Globus pallidus (tissue), 1 donor: ENCODE measurements around the gene MYZAP.

Experiments
- DNase-seq: peaks from one replicate; pipeline ENCODE4 v3.0.0-alpha.2; 2015; ENCODE audit warnings: low spot score

Gene MYZAP

DNA sequence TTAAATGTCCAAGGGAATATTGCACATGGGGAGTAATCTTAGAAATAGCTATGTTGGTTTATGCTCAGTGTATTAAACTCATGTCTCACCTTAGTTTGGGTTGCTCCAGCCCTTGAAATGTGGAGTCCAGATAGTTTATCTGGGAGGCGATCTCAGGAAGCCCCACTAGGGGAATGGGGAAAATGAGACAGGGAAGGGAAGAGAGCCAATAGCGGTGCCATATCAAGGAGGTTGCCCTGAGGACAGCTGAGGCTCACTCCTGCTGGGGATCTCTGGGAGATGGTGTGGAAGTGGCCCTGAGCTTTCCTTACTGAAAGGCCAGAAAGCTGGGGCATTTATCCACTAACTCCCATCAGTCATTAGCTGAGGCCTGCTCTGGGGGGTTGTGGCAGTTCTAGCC lies 71.6 kb downstream of the MYZAP start:
- no peak for DNase-seq

DNA sequence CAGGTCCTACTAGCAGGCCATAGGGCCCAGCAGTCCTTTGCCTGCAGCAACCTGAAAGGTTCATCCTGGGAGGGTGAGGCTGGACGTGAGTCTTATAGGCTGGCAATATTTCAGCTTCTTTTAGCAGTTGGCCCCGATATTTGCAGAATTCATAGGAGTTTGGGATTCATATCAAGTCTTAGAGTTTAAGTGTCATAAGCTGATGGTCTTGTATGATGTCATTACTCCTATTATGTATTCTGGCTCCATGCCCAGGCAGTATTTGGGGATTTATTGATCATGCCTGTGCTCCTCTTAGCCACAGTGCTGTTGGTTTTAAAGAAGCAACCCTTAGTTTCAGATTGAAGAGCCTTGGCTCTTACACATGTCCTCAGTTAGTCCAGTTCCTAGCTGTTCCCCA lies 73.5 kb downstream of the MYZAP start:
- DNase-seq, result no peak

DNA sequence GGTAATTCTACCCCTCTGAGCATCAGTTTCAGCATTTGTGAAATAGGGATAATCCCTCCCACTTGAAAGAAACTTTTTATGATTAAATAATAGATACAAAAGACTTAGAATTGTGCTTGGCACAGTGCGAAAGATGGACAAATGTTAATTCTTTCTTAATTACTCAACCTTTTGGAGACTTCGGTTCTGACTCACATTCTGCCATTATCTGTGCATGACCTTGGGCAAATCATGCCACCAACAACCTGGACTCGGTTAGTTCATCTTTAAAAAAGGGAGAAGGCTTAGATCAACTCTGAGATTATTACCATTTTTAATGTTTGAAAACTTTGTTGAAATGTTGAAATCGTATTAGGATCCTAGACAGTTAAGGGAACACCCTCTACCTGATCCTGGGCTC lies 74.2 kb downstream of the MYZAP start:
- DNase-seq, result no peak

DNA sequence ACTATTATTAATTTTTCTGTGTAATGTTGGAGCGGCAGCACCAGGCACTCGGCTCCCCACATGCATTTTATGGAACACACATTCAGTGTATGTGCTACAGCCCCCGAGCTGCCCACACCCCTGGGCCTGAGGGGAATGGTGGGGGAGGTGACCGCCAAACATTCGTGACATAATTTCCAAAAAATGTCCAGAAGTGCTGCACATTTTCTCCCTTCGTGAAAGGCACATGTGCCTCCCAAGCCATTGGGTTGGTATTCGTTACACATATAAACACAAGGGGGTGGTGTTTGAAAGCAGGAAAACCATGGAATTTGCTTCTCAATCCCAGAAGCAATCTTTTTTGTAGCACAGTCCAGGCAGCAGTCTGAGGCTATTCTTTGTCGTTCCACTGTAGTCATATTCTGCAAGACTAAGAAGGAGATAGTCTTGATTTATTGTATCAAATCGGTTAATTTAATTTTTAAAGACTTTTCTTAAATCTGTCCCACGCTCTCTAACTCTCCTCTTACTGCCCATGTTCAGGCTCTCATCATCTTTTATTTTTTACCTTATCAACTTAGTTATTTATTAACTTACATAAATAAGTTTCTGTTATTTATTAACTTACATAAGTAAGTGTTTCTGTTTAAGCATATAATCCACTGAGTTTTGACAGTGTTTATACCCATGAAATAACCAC lies 75.6 kb downstream of the MYZAP start:
- DNase-seq, result peak; percentile 70

DNA sequence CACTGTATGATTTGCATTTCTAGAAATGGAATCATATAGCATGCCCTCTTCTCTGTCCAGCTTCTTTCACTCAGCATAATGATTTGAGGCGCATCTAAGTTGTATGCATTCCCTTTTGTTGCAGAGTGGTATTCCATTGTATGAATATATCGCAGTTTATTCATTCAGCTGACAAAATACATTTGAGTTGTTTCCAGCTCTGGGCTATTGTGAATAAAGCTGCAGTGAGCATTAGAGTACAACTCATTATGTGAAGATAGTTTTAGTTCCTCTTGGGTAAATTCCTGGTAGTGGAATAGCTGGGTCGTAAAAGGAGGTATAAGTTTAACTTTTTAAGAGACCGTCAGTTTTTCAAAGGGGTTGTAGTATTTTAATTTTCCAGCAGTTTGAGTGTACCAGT lies 76.3 kb downstream of the MYZAP start:
- DNase-seq, result no peak

DNA sequence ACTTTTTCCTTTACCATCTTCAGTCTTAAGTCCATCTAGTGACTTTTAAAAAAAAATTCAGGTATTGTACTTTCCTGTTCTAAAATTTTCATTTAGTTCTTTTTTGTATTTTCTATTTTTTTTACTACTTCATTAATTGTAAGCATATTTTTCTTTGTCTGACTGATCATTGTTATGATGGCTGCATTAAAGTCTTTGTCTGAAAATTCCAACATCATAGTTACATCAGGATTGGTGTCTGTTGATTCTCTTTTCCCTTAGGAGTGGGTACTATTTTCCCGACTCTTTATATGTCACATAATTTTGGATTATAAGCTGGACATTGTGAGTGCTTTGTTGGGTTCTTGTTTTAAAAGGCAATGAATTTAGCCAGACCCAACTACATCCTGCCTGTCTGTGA lies 79.9 kb downstream of the MYZAP start:
- no peak for DNase-seq

DNA sequence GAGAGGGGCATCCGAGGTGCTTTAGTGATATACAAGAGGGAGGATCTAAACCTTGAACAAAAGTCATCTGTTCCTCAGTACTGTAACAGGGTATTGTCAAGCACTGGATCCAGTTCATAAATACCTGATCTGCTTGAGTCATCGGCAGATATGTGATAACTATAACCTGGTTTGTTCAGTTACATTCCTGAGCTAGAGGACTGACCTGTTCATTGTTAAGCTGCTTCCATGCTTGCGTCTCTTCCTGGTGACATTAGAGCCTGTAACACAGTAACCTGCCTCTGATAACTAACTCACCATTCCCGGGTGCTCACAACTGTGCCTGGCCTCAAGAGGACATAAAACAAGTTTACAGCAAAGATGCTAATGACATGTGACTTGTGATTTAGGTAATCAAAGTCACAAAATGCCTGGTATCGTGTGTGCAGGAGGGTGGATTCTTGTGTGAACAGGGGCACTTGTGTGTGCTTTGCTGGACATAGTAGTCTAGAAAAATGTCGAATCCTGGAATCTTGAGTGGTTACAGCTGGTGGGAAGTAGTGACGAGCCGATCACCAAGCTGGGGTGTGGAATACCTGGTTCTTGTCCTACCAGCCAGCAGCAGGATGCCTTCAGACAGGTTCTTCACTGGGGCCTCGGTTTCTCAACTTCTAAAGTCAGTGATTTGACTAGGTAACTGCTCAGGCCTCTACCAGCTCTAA lies 83.9 kb downstream of the MYZAP start:
- no peak for DNase-seq

DNA sequence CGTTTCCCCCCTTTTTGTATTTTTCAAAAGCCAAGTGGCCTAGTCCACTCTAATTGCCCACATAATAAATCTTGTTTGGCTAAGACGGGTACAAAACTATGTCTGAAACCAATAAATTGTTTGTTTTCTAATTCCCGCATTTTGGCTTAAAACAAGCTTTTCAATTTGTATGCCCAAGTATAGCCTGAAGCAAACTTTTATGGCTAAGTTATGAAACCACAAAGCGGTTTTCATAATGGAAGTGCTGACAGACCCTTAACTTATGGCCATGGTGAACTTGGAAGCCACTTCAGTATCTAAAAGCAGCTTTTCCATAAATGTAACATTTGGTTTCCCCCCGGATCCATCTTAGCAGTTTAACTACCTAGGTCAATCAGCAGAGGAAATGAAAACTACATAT lies 84.9 kb downstream of the MYZAP start:
- no peak for DNase-seq

DNA sequence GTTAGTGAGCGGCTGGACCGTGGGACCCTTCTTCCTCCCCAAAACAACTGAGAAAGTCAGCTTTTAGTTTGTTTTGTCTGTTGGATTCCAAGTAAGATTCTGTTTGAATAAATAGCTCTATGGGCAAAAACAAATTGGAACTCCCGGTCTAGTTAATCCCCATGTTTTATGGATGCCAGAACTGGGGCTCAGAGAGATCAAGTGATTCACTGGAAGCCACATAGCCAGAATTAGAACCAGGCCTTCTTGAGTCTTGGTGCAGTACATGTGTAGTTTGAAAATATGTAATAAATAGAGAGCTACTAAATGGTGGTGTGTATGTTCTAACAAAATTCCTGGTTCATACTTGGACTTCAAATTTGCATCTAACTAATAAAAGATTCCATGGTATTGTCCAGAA lies 85.5 kb downstream of the MYZAP start:
- no peak for DNase-seq

DNA sequence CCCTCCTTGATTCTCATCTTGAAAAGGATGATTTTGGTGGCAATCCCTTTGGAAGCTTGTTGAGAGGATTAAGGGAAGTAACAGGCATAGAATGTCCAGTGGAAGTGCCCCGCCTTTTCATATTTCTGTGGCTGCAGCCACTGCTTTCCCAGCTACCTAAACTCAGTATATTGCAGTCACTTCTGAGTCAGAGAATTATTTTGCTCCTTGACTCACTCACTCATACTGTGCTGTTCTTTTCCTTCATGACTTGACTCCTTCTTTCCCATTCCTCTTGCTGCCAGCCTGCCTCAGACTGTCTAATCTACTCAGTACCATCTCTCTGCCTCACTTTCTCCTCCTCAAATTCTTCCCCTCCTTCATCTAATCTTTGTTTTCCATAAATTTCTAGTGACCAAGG lies 88.3 kb downstream of the MYZAP start:
- DNase-seq, result no peak

DNA sequence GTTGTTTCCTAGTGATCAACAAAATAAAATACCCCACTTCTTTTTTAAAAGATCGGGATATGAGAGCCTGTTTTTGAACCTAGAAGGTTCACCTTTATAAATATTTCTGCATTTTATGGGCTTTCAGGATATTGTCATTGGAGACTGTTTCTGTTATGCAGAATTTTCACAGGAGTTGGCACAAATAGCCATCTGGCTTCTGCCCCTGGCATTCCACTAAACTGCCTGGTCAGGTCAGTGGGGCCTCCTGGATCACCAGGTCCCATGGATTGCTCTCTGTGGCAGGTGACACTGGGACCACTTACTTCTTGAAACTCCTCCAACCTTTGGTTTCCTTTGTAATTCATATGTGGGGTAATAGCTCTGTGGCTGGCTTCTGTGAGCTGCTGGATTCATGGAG lies 89.3 kb downstream of the MYZAP start:
- no peak for DNase-seq

DNA sequence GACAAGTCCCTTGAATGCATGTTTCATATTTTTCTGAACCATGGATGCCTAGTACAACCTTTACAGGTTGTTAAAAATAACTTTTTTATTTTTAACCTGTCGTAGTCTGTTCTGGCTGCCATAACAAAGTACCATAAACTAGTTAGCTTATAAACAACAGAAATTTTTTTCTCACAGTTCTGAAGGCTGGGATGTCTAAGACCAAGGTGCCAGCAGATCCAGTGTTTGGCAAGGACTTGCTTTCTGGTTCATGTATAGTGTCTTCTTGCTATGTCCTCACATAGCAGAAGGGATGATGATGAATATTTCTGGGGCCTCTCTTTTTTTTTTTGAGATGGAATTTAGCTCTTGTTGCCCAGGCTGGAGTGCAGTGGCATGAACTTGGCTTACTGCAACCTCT lies 91.8 kb downstream of the MYZAP start:
- DNase-seq, result no peak

DNA sequence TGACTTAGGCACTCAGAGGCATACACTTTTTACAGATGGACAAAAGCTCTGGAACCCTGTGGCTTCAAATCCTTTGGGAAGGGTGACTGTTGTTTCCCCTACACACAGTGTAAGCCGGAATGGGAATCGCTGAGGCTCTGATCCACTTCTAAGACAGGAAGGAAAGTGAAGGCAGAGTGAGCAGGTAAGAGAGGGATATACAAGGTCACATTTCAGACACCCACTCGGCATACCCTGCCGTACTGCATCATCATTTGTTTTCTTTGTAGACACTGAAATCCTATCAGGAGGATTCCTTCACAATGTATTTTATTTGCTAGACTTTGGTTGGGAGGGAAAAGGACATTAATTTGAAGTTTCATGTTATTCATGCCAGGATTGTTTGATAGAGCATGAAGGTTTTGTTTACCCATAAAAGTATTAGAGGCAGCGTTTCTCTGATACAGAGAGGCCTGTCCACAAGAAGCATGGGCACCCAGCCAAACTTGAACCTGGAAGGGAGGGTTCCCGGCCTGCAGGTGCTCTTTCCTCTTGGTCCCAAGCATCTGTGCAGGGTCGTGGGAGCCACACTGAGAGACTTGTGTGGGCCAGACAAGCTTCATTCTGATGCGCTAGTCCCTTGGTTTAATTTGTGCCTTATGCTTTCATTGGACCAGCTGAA lies 92.9 kb downstream of the MYZAP start:
- no peak for DNase-seq

DNA sequence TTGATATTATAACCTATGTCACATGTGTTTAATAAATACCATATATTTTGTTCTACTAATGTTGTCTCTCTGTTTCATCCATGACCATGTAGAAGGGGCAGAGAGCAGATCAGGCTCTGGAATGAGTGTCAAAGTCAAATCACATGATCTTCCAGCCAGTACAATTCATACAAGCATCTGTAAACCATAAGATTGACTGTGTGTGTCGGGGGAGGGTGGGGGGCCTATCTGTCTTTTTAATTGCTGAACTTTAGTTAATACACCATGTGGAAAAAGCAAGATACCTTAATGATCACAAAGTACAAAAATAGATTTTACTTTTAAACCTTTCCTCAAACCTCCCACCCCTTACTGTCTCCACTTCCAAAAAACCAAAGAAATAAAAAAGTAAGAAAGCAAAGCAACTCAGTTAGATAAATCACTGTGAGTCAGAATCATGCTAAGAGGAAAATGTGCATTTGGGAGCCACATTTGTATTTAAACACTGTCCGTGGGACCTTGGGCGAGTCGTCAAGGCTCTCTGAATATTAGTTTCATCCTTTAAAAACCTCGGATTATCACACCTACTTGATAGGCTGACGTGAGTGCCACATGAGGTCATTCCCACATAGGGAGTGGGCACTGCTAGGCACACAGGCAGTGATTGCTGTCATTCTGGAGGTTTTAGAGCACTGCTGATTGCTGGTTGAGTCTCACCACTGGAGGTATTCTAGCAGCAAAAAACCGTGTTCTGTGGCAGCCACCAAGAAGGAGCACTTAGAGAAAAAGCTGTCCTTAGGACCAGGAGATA lies 93.8 kb downstream of the MYZAP start:
- no peak for DNase-seq

DNA sequence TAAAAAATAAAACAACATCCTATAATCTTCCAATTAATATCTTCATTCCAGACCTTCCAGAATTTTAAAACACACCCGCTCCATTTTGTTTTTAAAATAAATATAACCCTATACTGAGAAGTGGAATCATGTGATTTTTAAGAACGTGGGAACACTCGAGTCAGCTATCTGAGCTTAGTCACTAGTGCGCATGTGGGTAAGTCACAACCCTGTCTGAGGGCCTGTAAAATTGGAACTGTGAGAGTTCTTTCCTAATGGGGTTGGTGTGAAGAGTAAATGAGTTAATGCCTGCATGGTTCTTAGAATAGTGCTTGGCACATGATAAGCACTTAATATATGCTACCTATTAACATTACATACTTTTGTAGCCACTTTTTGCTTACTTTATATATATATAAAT lies 95.0 kb downstream of the MYZAP start:
- no peak for DNase-seq

DNA sequence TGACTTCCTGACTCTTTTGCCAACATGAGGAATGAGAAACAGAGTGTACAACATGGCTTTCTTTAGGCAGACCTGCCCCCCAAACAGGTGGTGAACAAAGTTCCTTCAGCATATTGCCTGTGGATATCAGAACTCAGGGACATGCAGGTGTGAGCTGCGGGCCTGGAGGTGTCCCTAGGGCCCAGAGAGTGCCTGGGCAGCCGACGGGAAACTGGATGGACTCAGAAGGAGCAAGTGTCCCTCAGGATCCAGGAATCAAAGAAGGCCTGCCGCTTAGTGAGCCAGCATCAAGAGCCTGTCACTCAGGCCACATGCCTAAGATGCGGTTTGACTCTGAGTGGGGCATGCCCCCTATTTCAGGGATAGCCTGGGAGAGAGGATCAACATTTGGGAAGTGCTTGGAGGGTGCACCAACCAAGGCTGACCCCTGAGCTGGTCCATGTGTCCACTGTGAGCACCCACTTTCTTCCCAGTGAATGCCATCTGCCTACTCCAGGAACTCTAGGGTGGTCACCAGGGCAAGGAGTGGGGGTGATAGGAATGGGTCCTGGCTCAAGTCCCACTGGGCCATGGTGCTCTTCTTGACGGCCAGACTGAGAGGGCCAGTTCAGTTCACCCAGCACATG lies 98.8 kb downstream of the MYZAP start:
- DNase-seq, result no peak

DNA sequence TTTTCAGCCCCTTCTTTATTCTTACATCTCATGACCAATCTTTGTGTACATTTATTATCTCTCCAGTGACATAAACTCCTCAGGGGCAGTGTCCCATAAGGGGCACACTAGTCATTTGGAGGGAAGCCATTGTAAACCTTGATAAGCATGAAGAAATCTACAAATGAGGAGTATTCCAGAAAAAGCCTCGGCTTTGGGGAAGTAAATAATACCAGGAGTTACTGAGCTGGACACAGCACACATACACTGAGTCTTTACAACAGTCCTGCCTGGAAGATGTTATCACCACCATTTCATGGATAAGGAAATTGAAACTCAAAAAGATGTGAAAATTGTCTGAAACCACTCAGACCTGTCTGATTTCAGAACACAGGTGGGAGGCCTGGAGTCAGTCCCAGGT lies 99.4 kb downstream of the MYZAP start:
- DNase-seq, result no peak

DNA sequence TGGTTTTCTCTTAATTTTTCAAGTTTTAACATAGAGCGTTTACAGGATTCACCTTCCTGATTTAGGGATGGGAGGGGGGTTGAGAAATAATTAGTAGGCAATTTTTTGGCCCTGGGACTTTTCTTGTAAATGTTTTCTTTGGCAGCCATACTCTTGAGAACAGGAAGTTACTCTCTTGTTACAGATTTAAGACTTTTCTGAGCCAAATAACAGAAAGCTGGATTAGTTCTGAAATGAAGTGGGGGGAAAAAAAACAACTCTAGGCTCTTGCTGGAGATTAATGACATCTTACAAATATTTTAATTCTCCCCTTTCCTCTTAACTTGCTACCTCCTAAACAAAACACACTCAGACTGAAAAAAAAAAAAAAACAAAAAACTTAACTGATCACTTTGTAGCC lies 101.0 kb downstream of the MYZAP start:
- DNase-seq, result no peak

DNA sequence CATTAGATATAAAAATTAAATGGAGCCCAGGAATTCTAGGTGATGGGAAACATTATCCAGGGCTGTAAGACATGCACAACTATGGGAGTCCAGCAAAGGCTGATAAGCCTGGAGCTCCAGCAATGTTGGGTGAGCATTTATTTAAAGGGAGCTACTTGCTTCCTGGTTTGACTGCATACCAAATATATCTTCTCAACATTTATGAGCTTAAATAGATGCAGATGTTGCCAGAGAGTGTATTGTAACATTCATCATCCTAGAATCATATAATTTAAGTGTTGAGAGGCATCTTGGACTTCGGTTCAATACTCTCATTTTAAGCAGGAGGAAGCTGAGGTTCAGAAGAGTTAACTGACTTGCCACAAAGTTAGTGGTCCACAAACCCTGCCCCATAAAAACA lies 102.6 kb downstream of the MYZAP start:
- no peak for DNase-seq

DNA sequence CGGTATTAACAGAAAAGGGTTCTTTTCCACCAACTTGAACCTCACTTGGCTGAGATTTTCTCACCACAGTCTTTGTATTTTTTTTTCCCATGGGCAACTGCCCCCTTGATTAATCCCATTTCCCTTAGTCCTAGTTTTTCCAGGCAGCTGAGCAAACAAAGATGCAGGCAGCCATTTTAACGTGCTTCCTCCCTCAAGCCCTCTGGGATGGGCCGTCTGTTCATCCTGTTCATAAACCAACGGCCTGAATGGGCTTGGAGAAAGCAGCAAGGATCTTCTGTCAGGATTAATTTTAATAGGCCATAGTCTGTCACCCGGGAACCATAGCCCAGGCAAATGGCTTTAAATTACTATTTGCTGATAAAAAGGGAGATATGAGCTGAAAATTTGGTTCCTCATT lies 104.4 kb downstream of the MYZAP start:
- DNase-seq, result no peak

DNA sequence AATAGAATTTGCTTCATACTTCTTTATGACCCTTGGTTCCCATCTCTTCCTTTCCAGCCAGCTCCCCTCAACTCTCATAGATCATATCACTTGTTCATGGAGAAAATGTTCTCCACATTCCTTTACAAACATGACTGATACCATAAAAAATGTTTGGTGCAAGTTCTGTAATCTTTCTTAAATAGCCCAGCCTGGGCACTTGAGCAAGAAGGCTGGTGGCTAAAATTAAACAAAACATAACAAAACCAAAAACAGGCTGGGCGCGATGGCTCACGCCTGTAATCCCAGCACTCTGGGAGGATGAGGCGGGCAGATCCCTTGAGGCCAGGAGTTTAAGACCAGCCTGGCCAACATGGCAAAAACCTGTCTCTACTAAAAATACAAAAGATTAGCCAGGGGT lies 105.9 kb downstream of the MYZAP start:
- no peak for DNase-seq

DNA sequence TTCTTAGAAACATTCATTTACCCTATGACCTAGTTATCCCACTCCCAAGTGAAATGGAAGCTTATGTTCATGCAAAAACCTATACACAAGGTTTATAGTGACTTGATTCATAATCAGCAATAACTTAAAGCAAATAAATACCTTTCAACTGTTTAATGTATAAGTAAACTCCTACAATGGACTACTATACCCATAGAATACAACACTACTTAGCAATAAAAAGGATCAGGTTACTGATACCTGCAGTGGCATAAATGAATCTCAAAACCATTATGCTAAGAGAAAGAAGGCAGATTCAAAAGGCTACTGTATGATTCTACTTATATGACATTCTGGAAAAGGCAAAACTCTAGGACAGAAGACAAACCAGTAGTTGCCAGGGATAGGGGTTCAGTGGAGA lies 106.5 kb downstream of the MYZAP start:
- DNase-seq, result no peak
